DMS153 treated with DMSO at 0.1 percent for 48 hours (cell line): ENCODE results near the gene SNRNP25.

Experiments
- DNase-seq: peaks from one replicate; lab custom pipeline; 2025; ENCODE audit not compliant: unreplicated experiment; lab: John Stamatoyannopoulos, UW

Gene SNRNP25

GRCh38 chr16:62968-63391 is 9.4 kb downstream of the SNRNP25 start:
- DNase-seq = no peak

GRCh38 chr16:63466-63865 is 9.8 kb downstream of the SNRNP25 start:
- no peak for DNase-seq

DNA sequence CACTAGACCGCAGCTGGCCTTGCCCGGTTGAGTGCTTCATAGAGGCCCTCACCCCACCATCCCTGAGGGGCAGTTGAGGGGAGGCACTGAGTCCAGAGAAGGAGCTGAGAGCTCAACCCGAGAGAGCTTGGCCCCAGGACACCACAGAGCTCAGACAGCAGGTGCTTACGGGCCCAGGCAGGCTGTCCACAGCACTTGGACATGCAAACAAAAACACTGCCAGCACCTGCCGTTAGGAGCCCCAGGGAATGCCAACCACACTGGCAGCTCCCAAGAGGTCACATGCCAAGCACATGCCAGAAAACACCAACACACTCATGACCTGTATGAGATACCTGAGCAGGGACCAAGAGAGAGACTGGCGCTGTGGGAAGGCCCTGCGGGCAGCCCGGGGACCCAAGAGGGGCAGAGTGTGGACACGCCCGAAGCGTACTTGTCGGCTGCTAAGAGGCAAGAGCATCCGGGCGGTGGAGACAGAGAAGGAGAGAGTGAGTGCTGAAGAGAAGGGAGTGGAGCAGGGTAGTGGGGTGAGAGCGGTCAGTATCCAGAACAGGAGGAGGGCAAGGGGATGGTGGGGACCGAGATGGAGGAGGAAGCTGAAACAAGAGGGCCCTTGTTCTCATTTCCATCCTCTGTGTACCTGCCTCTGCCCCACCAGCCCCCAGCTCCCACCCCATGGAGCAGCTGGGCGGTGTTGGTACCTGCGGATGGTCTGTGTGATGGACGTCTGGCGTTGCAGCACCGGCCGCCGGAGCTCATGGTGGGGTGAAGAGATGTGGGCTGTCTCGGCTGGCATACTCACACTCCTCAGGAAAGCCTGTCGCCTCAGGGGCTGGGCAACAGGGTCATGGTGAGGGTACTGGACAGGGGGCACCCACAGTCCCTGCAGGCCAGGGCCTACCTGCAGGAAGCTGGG is 10.6 kb downstream of the SNRNP25 start:
- DNase-seq = no peak

- no peak for DNase-seq
Measured at GRCh38 chr16:64914-65255, 11.3 kb downstream of the SNRNP25 start.

- peak; percentile 64 for DNase-seq
Measured at GRCh38 chr16:65745-66144, 12.1 kb downstream of the SNRNP25 start.

GRCh38 chr16:66309-67182 is 12.9 kb downstream of the SNRNP25 start:
- no peak for DNase-seq

- DNase-seq = no peak
Measured at GRCh38 chr16:67183-67791, 13.7 kb downstream of the SNRNP25 start.

- DNase-seq = no peak
Measured at GRCh38 chr16:67884-68789, 14.5 kb downstream of the SNRNP25 start.

DNA sequence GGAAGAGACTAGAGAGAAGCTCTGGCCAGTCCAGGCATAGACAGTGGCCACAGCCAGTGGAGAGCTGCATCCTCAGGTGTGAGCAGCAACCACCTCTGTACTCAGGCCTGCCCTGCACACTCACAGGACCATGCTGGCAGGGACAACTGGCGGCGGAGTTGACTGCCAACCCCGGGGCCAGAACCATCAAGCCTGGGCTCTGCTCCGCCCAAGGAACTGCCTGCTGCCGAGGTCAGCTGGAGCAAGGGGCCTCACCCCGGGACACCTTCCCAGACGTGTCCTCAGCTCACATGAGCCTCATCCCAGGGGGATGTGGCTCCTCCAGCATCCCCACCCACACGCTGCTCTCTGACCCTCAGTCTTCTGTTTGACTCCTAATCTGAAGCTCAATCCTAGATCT is 15.6 kb downstream of the SNRNP25 start:
- no peak for DNase-seq

DNA sequence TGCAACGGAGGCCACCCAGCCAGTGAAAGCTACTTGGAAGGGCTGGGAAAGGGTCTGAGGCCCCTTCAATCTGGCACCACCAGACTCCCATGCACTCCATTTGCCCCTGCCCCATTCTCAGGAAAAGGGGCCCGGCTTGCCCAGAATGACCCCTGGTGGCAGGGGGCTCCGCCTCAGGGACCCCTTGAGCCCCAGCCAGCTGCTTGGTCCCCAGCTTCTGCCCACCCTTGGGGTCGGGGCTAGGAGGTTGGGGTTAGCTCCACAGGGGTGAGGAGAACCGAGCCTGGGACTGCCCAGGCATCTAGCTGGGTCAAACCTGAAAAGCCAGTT is 17.5 kb downstream of the SNRNP25 start:
- DNase-seq = no peak

DNA sequence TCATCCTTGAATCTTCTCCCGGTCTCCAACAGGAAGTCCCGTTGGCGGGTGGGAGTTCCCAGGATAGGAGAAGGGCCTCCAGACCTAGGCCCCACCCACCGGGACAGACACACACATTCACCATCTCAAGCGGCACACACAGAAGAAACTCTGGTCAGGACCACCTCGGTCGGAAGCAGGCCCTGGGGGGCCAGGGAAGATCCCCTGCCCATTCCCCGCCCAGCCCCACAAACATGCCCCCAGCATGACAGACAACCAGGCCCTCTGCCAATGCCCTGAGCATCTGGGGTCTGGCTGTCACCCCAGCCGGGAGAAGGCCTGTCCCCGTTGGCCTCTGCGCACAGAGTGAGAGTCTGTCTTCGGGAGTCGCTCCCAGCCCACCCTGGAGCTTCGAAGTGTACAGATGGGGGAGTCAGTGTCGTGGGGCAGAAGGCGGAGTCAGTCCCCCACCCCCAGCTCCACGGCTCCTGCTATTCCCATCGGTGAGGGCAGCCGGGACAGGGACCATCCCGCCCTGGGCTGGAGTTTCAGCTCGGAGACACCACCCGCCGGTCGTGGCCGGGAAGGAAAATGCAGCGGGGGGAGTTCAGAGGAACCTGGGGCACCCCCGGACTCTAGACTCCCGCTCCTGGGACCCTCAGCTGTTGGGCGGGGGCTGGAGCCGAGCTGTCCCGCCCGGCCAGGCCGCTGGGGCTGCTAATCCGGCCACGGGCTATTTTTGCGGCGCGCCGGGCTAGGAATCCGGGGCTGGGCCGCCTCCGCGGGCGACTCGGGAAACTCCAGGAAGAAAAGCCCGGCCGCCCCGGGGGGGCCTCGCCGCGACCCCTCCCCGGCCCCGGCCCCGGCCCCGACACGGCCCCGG is 18.1 kb downstream of the SNRNP25 start:
- DNase-seq = peak; percentile 38

GRCh38 chr16:72561-73548 is 19.2 kb downstream of the SNRNP25 start, which contains the start of gene RHBDF1:
TSS of gene RHBDF1 (minus strand) at chr16:72631. CDS start at chr16:65015, 7,616 bp downstream.
- DNase-seq = no peak

DNA sequence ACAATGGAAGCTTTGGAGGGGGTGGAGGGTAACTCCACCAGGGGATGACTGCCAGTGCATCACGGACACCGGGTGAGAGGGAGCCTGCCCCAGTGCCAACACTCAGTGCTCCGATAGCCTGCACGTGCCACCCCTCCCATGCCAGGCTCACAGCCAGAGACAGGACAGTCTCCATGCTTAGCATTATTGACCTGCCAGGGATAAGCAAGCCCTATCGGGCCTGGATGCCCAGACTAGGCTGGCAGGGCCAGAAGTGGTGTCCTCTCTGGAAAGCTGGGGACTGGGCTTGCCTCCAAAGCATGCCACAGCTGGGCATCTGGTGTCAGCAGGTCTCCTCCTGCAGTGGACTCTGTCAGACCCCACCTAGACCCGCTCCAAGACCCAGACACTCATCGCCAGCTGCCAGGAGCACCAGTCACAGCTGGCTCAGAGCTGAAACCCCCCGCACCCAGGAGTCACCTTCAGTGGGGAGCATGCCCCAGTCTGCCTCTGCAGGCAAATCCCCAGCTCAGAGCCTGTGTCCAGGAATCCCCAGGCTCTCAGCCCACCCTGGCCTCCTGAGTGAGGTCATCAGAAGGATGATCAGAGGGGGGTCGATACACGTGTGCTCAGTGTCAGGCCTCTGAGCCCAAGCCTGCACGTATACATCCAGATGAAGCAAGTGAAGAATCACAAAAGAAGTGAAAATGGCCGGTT is 20.6 kb downstream of the SNRNP25 start:
- no peak for DNase-seq

DNA sequence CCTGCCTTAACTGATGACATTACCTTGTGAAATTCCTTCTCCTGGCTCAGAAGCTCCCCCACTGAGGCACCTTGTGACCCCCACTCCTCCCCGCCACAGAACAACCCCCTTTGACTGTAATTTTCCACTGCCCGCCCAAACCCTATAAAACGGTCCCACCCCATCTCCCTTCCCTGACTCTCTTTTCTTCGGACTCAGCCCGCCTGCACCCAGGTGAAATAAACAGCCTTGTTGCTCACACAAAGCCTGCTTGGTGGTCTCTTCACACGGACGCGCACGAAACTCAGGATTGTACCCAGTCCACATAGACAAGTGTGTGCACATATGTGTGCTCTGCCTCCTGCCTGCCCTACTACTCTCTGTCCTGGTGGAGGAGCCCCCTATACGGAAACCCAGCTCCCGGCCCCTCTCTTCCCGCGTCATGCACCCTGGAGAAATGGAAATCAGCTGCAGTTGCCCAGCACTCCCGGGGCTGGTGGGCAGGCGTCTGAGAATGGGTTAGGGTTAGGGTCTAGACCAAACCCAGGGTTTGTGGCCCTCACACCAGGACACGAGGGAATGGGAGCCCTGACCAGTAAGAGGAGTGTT is 21.2 kb downstream of the SNRNP25 start:
- no peak for DNase-seq

DNA sequence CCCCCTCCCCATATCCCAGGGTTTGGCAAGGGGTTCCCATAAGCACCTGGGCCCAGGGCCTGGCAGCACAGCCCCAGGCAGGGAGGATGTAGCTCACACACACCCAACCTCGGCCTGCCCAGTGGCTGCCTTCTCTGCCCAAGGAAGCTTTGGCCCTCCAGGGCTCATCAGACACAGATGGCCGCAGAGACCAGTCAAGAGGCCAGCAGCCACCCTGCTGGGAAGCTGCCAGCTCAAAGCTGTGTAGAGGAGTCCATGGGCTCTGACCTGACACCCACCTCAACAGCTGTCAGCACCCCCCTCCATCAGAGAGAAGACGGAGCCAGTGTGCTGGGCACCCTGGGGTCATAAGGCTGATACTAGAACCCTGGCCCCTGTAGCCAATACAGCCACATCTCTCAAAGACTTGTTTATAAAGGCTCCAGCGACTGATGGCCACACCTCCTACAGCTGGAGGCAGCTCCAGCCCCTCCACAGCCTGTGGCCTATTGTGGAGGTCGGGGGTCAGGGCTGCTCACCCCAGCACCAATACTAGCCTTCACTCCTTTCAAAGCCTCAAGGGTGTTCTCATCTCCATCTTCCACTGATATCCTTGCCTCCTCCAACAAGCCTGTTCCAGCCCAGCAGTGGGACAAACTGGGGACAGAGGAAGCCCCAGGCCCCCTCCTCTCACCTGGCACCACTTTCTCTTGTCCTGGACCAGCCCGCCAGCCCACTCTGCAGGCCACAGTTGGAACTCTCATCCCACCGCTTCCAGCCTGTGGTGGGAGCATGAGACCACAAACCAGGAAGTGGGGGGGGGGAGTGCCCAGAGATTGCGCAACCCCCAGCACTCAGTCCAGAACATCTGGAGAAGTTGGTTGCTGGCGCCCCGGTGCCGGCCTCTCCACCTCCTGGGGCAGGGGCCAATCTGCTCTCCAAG is 22.2 kb downstream of the SNRNP25 start:
- no peak for DNase-seq

DNA sequence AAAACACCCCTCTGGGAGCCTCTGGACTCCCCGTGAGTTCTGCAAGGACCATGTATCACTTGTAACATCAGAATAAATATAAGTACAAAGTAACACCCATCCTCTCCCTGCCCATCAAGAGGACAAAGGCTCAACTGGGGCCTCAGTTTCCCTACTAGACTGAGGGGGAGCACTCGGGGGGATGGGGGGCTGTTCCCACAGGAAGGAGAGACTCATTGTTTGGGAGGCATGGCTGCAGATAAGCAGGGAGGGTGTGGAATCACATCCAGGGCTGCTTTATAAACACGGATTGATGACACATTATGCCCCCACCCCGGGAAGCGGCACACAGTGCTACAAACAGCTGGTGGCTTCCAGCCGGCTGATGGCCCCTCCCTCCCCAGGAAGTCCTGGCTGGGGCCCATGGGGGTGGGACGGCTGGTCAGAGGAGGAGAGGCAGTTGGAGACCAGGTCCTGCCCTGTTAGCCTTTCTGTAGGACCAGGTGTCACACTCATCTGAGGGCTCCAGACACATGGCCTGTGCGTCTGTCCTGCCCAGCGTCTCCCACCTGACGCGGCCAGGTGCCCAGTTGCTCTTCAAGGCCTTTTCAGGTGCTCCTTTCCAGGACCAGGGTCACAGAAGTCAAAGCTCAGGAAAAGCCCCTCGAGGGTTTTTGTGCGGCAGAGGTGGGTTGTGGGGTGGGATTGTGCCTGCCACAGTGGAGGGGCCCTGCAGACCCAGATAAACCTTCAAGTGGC is 23.1 kb downstream of the SNRNP25 start:
- DNase-seq = no peak
